Naive thymus-derived CD4-positive, alpha-beta T cell (primary cell): ENCODE results near the gene TMCC3. TPM values are rescaled to one million over a fixed set of nuclear protein-coding genes. Genes with fewer than 3 reads are reported as not detected.

Experiments used
- ATAC-seq: fragments of 150-1000 bp; cut with Tn5 transposase; 2 replicates; pipeline ENCODE4 v1.10.0; 2021; ENCODE audit warnings: mild to moderate bottlenecking, moderate library complexity
- CTCF ChIA-PET: fragments of 350-600 bp; sonication (Branson Sonifier 250); formaldehyde crosslinking; loops from one replicate; lab custom pipeline; 2021; ENCODE audit warnings: antibody characterized with exemption; lab: Charles Lee
- POLR2A ChIA-PET: fragments of 350-600 bp; sonication (Branson Sonifier 250); formaldehyde crosslinking; loops from one replicate; lab custom pipeline; 2021; ENCODE audit warnings: antibody characterized with exemption, inconsistent platforms; lab: Charles Lee
- DNase-seq, 9 donors: peaks; one replicate each; pipeline versions ENCODE4 v3.0.0 to v3.0.0-alpha.2; 2020 to 2022; ENCODE audit warnings: mixed read lengths in 1 of 9
- H3K27ac ChIP-seq: one replicate; pipeline ENCODE4 v1.7.0; 2013; ENCODE audit warnings: mild to moderate bottlenecking, low read depth, low read length, moderate library complexity
- H3K27me3 ChIP-seq, 2 donors: one replicate each; pipeline ENCODE4 v1.7.0; 2013; ENCODE audit warnings: low read length in 2 of 2, mild to moderate bottlenecking in 2 of 2, moderate library complexity in 2 of 2; ENCODE audit not compliant: control insufficient read depth in 2 of 2, insufficient read depth in 2 of 2
- H3K36me3 ChIP-seq, 3 experiments: 1 replicate in 2 of 3; 2 replicates in 1 of 3; pipeline ENCODE4 v1.7.0; 2013; ENCODE audit warnings: low read length in 3 of 3, mild to moderate bottlenecking in 3 of 3, moderate library complexity in 1 of 3; ENCODE audit not compliant: insufficient read depth in 3 of 3, control insufficient read depth in 2 of 3
- H3K4me1 ChIP-seq, 2 donors: one replicate each; pipeline ENCODE4 v1.7.0; 2013; ENCODE audit warnings: low read length in 2 of 2, mild to moderate bottlenecking in 2 of 2, moderate library complexity in 1 of 2; ENCODE audit not compliant: control insufficient read depth in 2 of 2, insufficient read depth in 2 of 2
- H3K4me3 ChIP-seq: 2 replicates; pipeline ENCODE4 v1.7.0; 2013; ENCODE audit warnings: mild to moderate bottlenecking, low read length
- H3K9me3 ChIP-seq, 3 experiments: 1 replicate in 2 of 3; 2 replicates in 1 of 3; pipeline ENCODE4 v1.7.0; 2013; ENCODE audit warnings: low read length in 3 of 3; ENCODE audit not compliant: control insufficient read depth in 2 of 3
- H3K27ac Mint-ChIP-seq, 9 donors: one replicate each; pipeline ENCODE4 v1.8.0; 2020 to 2022; ENCODE audit warnings: mixed read lengths in 9 of 9, mild to moderate bottlenecking in 8 of 9, moderate library complexity in 5 of 9, inconsistent platforms in 2 of 9
- H3K27me3 Mint-ChIP-seq, 5 donors: one replicate each; pipeline ENCODE4 v1.8.0; 2021 to 2022; ENCODE audit warnings: mixed read lengths in 5 of 5, mild to moderate bottlenecking in 1 of 5
- H3K36me3 Mint-ChIP-seq, 5 donors: one replicate each; pipeline ENCODE4 v1.8.0; 2020 to 2022; ENCODE audit warnings: mixed read lengths in 5 of 5, mild to moderate bottlenecking in 3 of 5, inconsistent platforms in 1 of 5
- H3K4me1 Mint-ChIP-seq, 7 donors: one replicate each; pipeline ENCODE4 v1.8.0; 2020 to 2022; ENCODE audit warnings: mixed read lengths in 7 of 7, mild to moderate bottlenecking in 3 of 7, inconsistent platforms in 1 of 7
- H3K4me3 Mint-ChIP-seq, 10 donors: one replicate each; pipeline ENCODE4 v1.8.0; 2020 to 2022; ENCODE audit warnings: mild to moderate bottlenecking in 10 of 10, mixed read lengths in 10 of 10, moderate library complexity in 6 of 10, inconsistent platforms in 2 of 10
- H3K9me3 Mint-ChIP-seq, 11 donors: one replicate each; pipeline ENCODE4 v1.8.0; 2020 to 2022; ENCODE audit warnings: mixed read lengths in 11 of 11, mild to moderate bottlenecking in 4 of 11, inconsistent platforms in 1 of 11, moderate library complexity in 1 of 11
- intact Hi-C, 2 donors: fragments of 100-400 bp; cut with micrococcal nuclease; formaldehyde crosslinking; loops; one replicate each; pipeline ENCODE4 v1.15.1; 2023
- polyA plus RNA-seq, 2 donors: library from polyadenylated mRNA; unstranded; fragments of 300-500 nt; fragmentation: Illumina TruSeq; gene quantifications; one replicate each; pipeline ENCODE4 v1.2.3, GENCODE V29; 2021
- total RNA-seq, 6 experiments: library from RNA in 5 of 6; stranded (reverse) in 5 of 6; gene quantifications; 1 replicate in 5 of 6; 2 replicates in 1 of 6; pipeline ENCODE4 v1.2.3 and lab custom pipeline; 2021 to 2026

The TMCC3 gene
- total and polyA plus RNA-seq, 7 experiments from 2014 or later = 0.08 to 9.7 (median 0.10) TPM; not detected in 2

DNA sequence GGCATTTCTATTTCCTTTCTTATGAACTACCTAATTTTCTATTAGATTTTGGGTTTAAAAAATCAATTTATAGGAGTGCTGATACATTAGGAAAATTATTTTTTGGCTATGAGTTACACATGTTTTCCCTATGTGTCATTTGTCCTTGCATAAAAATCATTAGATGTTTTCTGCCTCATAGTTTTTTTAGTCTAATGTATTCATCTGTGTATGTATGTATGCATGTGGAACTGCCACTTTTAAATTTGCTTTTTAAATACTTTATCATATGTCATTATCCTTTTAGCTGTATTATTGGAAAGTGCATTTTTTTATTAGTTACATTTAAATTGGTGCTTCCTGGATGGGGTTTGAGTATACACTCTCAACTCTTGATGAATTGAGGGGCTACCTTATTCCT, 112.0 kb downstream of the TMCC3 start:
- H3K27me3 ChIP-seq = no peaks in the 10 kb centered on the region
- Mint-ChIP-seq H3K4me3 (no peak overlapping the region), H3K36me3 (no peaks in the 10 kb centered on the region), H3K27ac (no peak overlapping the region), H3K4me1 (peaks cover 0 to 11% (median 0%) of the 10 kb centered on the region in 7 donors), H3K9me3 (no peaks in the 10 kb centered on the region), H3K27me3 (peaks cover 0 to 1% (median 0%) of the 10 kb centered on the region in 5 donors)
- H3K4me1 ChIP-seq = no peaks in the 10 kb centered on the region
- DNase-seq (no peak), ATAC-seq (no peak)
- H3K9me3 ChIP-seq = no peaks in the 10 kb centered on the region
- ChIA-PET CTCF (no interaction called here), POLR2A (no interaction called here)
- no peak overlapping the region for H3K4me3 ChIP-seq
- no peak overlapping the region for H3K27ac ChIP-seq
- no peaks in the 10 kb centered on the region for H3K36me3 ChIP-seq
- intact Hi-C loops = no loop called here

GRCh38 chr12:94536040-94536965, 114.1 kb downstream of the TMCC3 start:
- POLR2A ChIA-PET = no interaction called here
- Histone ChIP-seq H3K9me3 (no peaks in the 10 kb centered on the region), H3K27ac (no peak overlapping the region), H3K4me3 (no peak overlapping the region), H3K4me1 (no peaks in the 10 kb centered on the region), H3K36me3 (no peaks in the 10 kb centered on the region), H3K27me3 (no peaks in the 10 kb centered on the region)
- H3K36me3 Mint-ChIP-seq = peaks cover 0 to 1% (median 0%) of the 10 kb centered on the region in 5 donors
- H3K9me3 Mint-ChIP-seq = no peaks in the 10 kb centered on the region
- no peak overlapping the region for H3K4me3 Mint-ChIP-seq
- intact Hi-C loops = no loop called here
- CTCF ChIA-PET = interaction anchor here (0.7 kb wide), 1 partner anchor 1407 kb away, joined by 3 read pairs; no protein-coding TSS in a partner anchor
- peaks cover 2 to 8% (median 4%) of the 10 kb centered on the region in 5 donors for H3K27me3 Mint-ChIP-seq
- no peak for ATAC-seq
- H3K4me1 Mint-ChIP-seq = peaks cover 0 to 17% (median 3%) of the 10 kb centered on the region in 7 donors
- no peak for DNase-seq
- no peak overlapping the region for H3K27ac Mint-ChIP-seq

GRCh38 chr12:94535510-94535921, 114.8 kb downstream of the TMCC3 start:
- POLR2A ChIA-PET = no interaction called here
- CTCF ChIA-PET = interaction anchor here (0.6 to 1.3 kb wide), 4 partner anchors 110 to 401 kb away, joined by 3 to 5 read pairs (median 4); no protein-coding TSS in a partner anchor
- H3K9me3 Mint-ChIP-seq = no peaks in the 10 kb centered on the region
- Histone ChIP-seq H3K36me3 (no peaks in the 10 kb centered on the region), H3K4me3 (no peak overlapping the region), H3K9me3 (no peaks in the 10 kb centered on the region), H3K4me1 (no peaks in the 10 kb centered on the region), H3K27ac (no peak overlapping the region), H3K27me3 (no peaks in the 10 kb centered on the region)
- no peak overlapping the region for H3K27ac Mint-ChIP-seq
- ATAC-seq (no peak), DNase-seq (no peak)
- H3K27me3 Mint-ChIP-seq = peaks cover 2 to 9% (median 4%) of the 10 kb centered on the region in 5 donors
- H3K4me1 Mint-ChIP-seq = peaks cover 0 to 17% (median 3%) of the 10 kb centered on the region in 7 donors
- peaks cover 0 to 1% (median 0%) of the 10 kb centered on the region in 5 donors for H3K36me3 Mint-ChIP-seq
- intact Hi-C loops = no loop called here
- no peak overlapping the region for H3K4me3 Mint-ChIP-seq

GRCh38 chr12:94534774-94535509, 115.4 kb downstream of the TMCC3 start:
- H3K27me3 ChIP-seq = no peaks in the 10 kb centered on the region
- Mint-ChIP-seq H3K4me1 (peaks cover 0 to 17% (median 3%) of the 10 kb centered on the region in 7 donors), H3K9me3 (no peaks in the 10 kb centered on the region), H3K27ac (peak overlapping the region in 1 of 9 donors; percentile 0), H3K27me3 (peaks cover 2 to 14% (median 4%) of the 10 kb centered on the region in 5 donors), H3K36me3 (peaks cover 0 to 1% (median 0%) of the 10 kb centered on the region in 5 donors), H3K4me3 (no peak overlapping the region)
- no peaks in the 10 kb centered on the region for H3K9me3 ChIP-seq
- no peak overlapping the region for H3K27ac ChIP-seq
- ChIA-PET CTCF (interaction anchor here (0.6 to 1.3 kb wide), 6 partner anchors 109 to 1551 kb away, joined by 3 to 5 read pairs (median 4); no protein-coding TSS in a partner anchor), POLR2A (no interaction called here)
- intact Hi-C loops = loop anchor here (5.0 kb wide), 3 partner anchors 73 to 447 kb away; no protein-coding TSS in a partner anchor
- DNase-seq (no peak), ATAC-seq (no peak)
- no peaks in the 10 kb centered on the region for H3K36me3 ChIP-seq
- H3K4me1 ChIP-seq = no peaks in the 10 kb centered on the region
- H3K4me3 ChIP-seq = no peak overlapping the region

GRCh38 chr12:94534278-94534677, 116.1 kb downstream of the TMCC3 start:
- H3K27ac ChIP-seq = no peak overlapping the region
- intact Hi-C loops = loop anchor here (5.0 kb wide), 3 partner anchors 72 to 448 kb away; no protein-coding TSS in a partner anchor
- POLR2A ChIA-PET = no interaction called here
- Mint-ChIP-seq H3K4me3 (no peak overlapping the region), H3K27me3 (peaks cover 2 to 15% (median 7%) of the 10 kb centered on the region in 5 donors), H3K27ac (peak overlapping the region in 1 of 9 donors; percentile 0), H3K9me3 (no peaks in the 10 kb centered on the region), H3K36me3 (peaks cover 0 to 1% (median 0%) of the 10 kb centered on the region in 5 donors), H3K4me1 (peaks cover 0 to 17% (median 3%) of the 10 kb centered on the region in 7 donors)
- no peaks in the 10 kb centered on the region for H3K4me1 ChIP-seq
- no peaks in the 10 kb centered on the region for H3K27me3 ChIP-seq
- no peak overlapping the region for H3K4me3 ChIP-seq
- DNase-seq = no peak
- H3K9me3 ChIP-seq = no peaks in the 10 kb centered on the region
- ATAC-seq = no peak
- no peaks in the 10 kb centered on the region for H3K36me3 ChIP-seq
- CTCF ChIA-PET = interaction anchor here (0.6 to 1.3 kb wide), 4 partner anchors 388 to 1550 kb away, joined by 3 to 4 read pairs (median 4); no protein-coding TSS in a partner anchor
